MCF 10A (cell line): ENCODE data around the gene EPB42. TPM values are rescaled to one million over a fixed set of nuclear protein-coding genes. Genes with fewer than 3 reads are reported as not detected.

ENCODE experiments used
- BruUV-seq: library from RNA; stranded (reverse); fragments of 400-500 nt; replicated peaks from 2 replicates; lab custom pipeline; 2021; lab: Mats Ljungman, UMichigan
- CTCF ChIA-PET: fragments of 300-600 bp; sonication (Branson Sonifier 250); formaldehyde crosslinking; extraction: SDS; loops from one replicate; lab custom pipeline; 2021; ENCODE audit warnings: antibody characterized with exemption, inconsistent platforms; lab: Yijun Ruan, JAX
- POLR2A ChIA-PET: fragments of 300-600, 350-650 bp; sonication (Branson Sonifier 250); formaldehyde crosslinking; extraction: SDS; loops from one replicate; lab custom pipeline; 2020; ENCODE audit warnings: antibody characterized with exemption, inconsistent platforms; lab: Yijun Ruan, JAX
- DNase-seq: peaks from one replicate; pipeline ENCODE4 v3.0.0-alpha.2; 2018; ENCODE audit not compliant: unreplicated experiment
- H3K27ac Mint-ChIP-seq: one replicate; pipeline ENCODE4 v1.8.0; 2022; ENCODE audit warnings: mild to moderate bottlenecking, low read depth, mixed read lengths; ENCODE audit not compliant: unreplicated experiment
- H3K27me3 Mint-ChIP-seq: one replicate; pipeline ENCODE4 v1.8.0; 2022; ENCODE audit warnings: mixed read lengths; ENCODE audit not compliant: insufficient read depth, unreplicated experiment
- H3K36me3 Mint-ChIP-seq: one replicate; pipeline ENCODE4 v1.8.0; 2022; ENCODE audit warnings: mild to moderate bottlenecking, moderate library complexity, mixed read lengths; ENCODE audit not compliant: insufficient read depth, unreplicated experiment
- H3K4me1 Mint-ChIP-seq: one replicate; pipeline ENCODE4 v1.8.0; 2022; ENCODE audit warnings: mixed read lengths; ENCODE audit not compliant: insufficient read depth, unreplicated experiment
- H3K4me3 Mint-ChIP-seq: one replicate; pipeline ENCODE4 v1.8.0; 2022; ENCODE audit warnings: mild to moderate bottlenecking, moderate library complexity, mixed read lengths; ENCODE audit not compliant: unreplicated experiment
- H3K9me3 Mint-ChIP-seq: one replicate; pipeline ENCODE4 v1.8.0; 2022; ENCODE audit warnings: mixed read lengths; ENCODE audit not compliant: unreplicated experiment
- CTCF ChIP-seq: fragments of 200-600 bp; IDR thresholded peaks from one replicate; pipeline ENCODE4 v1.8.0; 2022; ENCODE audit warnings: antibody characterized with exemption, mild to moderate bottlenecking; ENCODE audit not compliant: unreplicated experiment
- intact Hi-C: fragments of 100-400 bp; cut with micrococcal nuclease; formaldehyde crosslinking; loops from 2 replicates; pipeline ENCODE4 v1.14.1; 2022
- total RNA-seq: library from RNA; stranded (reverse); gene quantifications from 2 replicates; pipeline ENCODE4 v1.2.3, GENCODE V29; 2022

The EPB42 gene
- total RNA-seq, 1 experiment from 2014 or later = not detected

GRCh38 chr15:43260011-43260615, 39.3 kb upstream of the EPB42 start:
- POLR2A ChIA-PET = interaction anchor here (0.9 kb wide), 1 partner anchor 16 kb away, joined by 3 read pairs; no protein-coding TSS in a partner anchor
- CTCF ChIA-PET = interaction anchor here (1.3 kb wide), 1 partner anchor 34 kb away, joined by 3 read pairs; no protein-coding TSS in a partner anchor
- H3K36me3 Mint-ChIP-seq = no peaks in the 10 kb centered on the region

DNA sequence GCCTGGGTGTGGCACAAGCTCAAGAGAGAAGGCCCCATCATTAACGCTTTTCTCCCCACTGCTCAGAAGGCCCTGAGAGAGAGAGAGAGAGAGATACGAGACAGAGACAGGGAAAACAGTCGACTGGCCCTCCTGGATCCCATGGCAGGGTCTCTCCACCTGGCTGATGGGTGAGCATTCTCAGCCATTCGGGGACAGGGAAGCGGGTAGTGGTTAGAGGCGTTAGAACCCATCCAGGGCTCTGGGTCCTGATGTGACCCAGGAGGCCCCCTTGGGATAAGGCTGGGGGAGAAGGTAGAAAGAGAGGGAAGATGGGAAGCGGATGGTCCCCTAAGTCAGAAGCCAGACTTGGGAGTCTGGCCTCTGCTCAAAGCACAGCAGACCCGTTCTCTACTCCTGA, 38.0 kb upstream of the EPB42 start:
- no peaks in the 10 kb centered on the region for H3K36me3 Mint-ChIP-seq
- peaks cover 19% of the 10 kb centered on the region for H3K27me3 Mint-ChIP-seq
- H3K4me3 Mint-ChIP-seq = no peak overlapping the region
- H3K27ac Mint-ChIP-seq = no peak overlapping the region
- BruUV-seq = no TSS peak
- intact Hi-C loops = no loop called here
- peaks cover 11% of the 10 kb centered on the region for H3K4me1 Mint-ChIP-seq
- no peak for TF ChIP-seq CTCF
- POLR2A ChIA-PET = no interaction called here
- CTCF ChIA-PET = interaction anchor here (1.0 kb wide), 1 partner anchor 29 kb away, joined by 3 read pairs; no protein-coding TSS in a partner anchor
- no peak for DNase-seq
- H3K9me3 Mint-ChIP-seq = no peaks in the 10 kb centered on the region

More at GRCh38 chr15:43260011-43260615, 39.3 kb upstream of the EPB42 start:
- H3K27ac Mint-ChIP-seq = no peak overlapping the region
- intact Hi-C loops = no loop called here
- TF ChIP-seq CTCF = no peak
- no peaks in the 10 kb centered on the region for H3K4me1 Mint-ChIP-seq
- peaks cover 25% of the 10 kb centered on the region for H3K27me3 Mint-ChIP-seq
- H3K4me3 Mint-ChIP-seq = no peak overlapping the region
- H3K9me3 Mint-ChIP-seq = no peaks in the 10 kb centered on the region
- no peak for DNase-seq
- no TSS peak for BruUV-seq

DNA sequence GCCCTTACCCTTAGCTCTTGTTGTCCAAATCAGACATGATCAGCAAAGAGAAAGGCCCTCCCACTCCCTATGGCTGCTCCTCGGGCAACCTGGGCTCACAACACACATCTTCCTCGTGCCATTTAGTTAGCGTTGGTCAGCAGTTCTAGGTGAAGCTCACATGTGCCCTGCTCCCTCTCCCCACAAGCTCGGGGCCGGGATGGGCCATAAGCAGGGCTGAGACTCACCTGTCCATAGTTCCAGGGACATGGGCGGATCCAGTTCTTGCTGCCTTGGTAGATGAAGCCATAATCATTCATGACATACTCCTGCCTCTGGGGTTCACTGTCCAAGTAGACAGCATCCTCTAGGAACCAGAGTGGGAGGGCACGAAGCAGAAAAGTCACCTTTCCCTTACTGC, 35.5 kb upstream of the EPB42 start:
- no peak for TF ChIP-seq CTCF
- POLR2A ChIA-PET = interaction anchor here (0.6 kb wide), 1 partner anchor 13 kb away, joined by 3 read pairs; no protein-coding TSS in a partner anchor
- Mint-ChIP-seq H3K27ac (no peak overlapping the region), H3K36me3 (no peaks in the 10 kb centered on the region), H3K27me3 (peaks cover 12% of the 10 kb centered on the region), H3K4me3 (no peak overlapping the region), H3K4me1 (peaks cover 19% of the 10 kb centered on the region), H3K9me3 (no peaks in the 10 kb centered on the region)
- BruUV-seq = no TSS peak
- no peak for DNase-seq
- intact Hi-C loops = no loop called here
- CTCF ChIA-PET = interaction anchor here (0.6 to 1.4 kb wide), 2 partner anchors 15 to 20 kb away, joined by 3 read pairs; no protein-coding TSS in a partner anchor

DNA sequence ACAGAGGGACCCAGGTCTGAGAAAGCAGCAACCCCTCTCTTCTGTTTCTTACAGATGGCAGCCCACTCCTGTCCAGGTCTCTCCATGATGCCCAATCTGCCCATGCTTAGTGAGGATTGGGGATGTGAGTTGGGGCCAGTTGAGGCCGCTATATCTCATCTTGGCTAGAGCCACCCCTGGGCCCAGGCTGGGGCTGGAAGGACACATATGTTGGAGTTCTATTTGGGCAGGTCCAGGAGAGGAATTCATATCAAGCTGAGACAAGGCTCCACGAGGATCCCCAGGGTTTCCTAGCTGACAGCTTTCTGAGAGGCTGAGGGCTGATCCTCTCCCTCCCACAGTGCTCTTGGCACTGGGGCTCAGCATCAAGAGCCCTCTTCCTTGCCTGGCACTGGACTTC, 34.6 kb upstream of the EPB42 start:
- H3K27me3 Mint-ChIP-seq = peaks cover 2% of the 10 kb centered on the region
- H3K4me3 Mint-ChIP-seq = no peak overlapping the region
- POLR2A ChIA-PET = no interaction called here
- no peaks in the 10 kb centered on the region for H3K36me3 Mint-ChIP-seq
- TF ChIP-seq CTCF = no peak
- CTCF ChIA-PET = no interaction called here
- H3K27ac Mint-ChIP-seq = no peak overlapping the region
- H3K9me3 Mint-ChIP-seq = no peaks in the 10 kb centered on the region
- DNase-seq = no peak
- H3K4me1 Mint-ChIP-seq = peaks cover 26% of the 10 kb centered on the region
- intact Hi-C loops = no loop called here
- no TSS peak for BruUV-seq
